GM12878 (cell line): Measurements from ENCODE around the gene SAC3D1. TPM values are rescaled to one million over a fixed set of nuclear protein-coding genes. Genes with fewer than 3 reads are reported as not detected.

ENCODE experiments used
- ATAC-seq: fragments of 200-7000 bp; cut with Tn5 transposase; 3 replicates; pipeline ENCODE4 v1.9.1; 2020; ENCODE audit warnings: mild to moderate bottlenecking, moderate library complexity
- BruUV-seq: library from RNA; stranded (reverse); fragments of 400-500 nt; replicated peaks from 2 replicates; lab custom pipeline; 2021; lab: Mats Ljungman, UMichigan
- CTCF ChIA-PET: fragments of 300-600 bp; sonication (Branson Sonifier 250); formaldehyde crosslinking; extraction: SDS; loops from one replicate; lab custom pipeline; 2021; ENCODE audit warnings: inconsistent platforms; lab: Yijun Ruan, JAX
- POLR2A ChIA-PET: fragments of 350-600 bp; formaldehyde crosslinking; extraction: SDS; loops from one replicate; lab custom pipeline; 2021; ENCODE audit warnings: inconsistent platforms; lab: Charles Lee
- RAD21 ChIA-PET: fragments of 300-600 bp; sonication (Branson Sonifier 250); formaldehyde crosslinking; loops from one replicate; lab custom pipeline; 2023; ENCODE audit warnings: antibody characterized with exemption; ENCODE audit not compliant: unreplicated experiment; lab: Charles Lee
- SMC1A ChIA-PET: fragments of 300-600 bp; sonication (Branson Sonifier 250); formaldehyde crosslinking; loops from one replicate; lab custom pipeline; 2023; ENCODE audit not compliant: unreplicated experiment, uncharacterized antibody; lab: Charles Lee
- DNase-seq: peaks from one replicate; pipeline ENCODE4 v3.0.0-alpha.2; 2011; ENCODE audit warnings: low read depth, low spot score
- FAIRE-seq: peaks from 3 replicates; lab custom pipeline; 2011; peaks lifted over from hg19 to GRCh38; lab: Jason Lieb, UNC
- H2AFZ ChIP-seq: 2 replicates; pipeline ENCODE4 v1.6.0; 2011; ENCODE audit warnings: low read depth, low read length, control low read depth; ENCODE audit not compliant: control insufficient read depth
- H3K27ac ChIP-seq: 2 replicates; pipeline ENCODE4 v1.5.1; 2011; ENCODE audit warnings: control low read depth; ENCODE audit not compliant: control insufficient read depth, insufficient read depth
- H3K27me3 ChIP-seq, 2 experiments: replicated peaks in 1 of 2; 2 replicates each; pipeline versions ENCODE4 v1.6.0 to v1.6.1; 2011; ENCODE audit warnings: low read length in 1 of 2; ENCODE audit not compliant: control insufficient read depth in 2 of 2, insufficient read depth in 2 of 2
- H3K36me3 ChIP-seq, 2 experiments: 2 replicates each; pipeline ENCODE4 v1.5.1; 2011; ENCODE audit warnings: low read length in 1 of 2; ENCODE audit not compliant: control insufficient read depth in 2 of 2, insufficient read depth in 2 of 2
- H3K4me1 ChIP-seq: 2 replicates; pipeline ENCODE4 v1.6.1; 2011; ENCODE audit warnings: mild to moderate bottlenecking, low read length, moderate library complexity, mixed read lengths; ENCODE audit not compliant: control insufficient read depth, insufficient read depth
- H3K4me2 ChIP-seq: 2 replicates; pipeline ENCODE4 v1.6.0; 2011; ENCODE audit warnings: control low read depth; ENCODE audit not compliant: control insufficient read depth, insufficient read depth
- H3K4me3 ChIP-seq: fragments of 200-600 bp; sonication (generic); 2 replicates; pipeline ENCODE4 v1.5.1; 2016
- H3K79me2 ChIP-seq: 2 replicates; pipeline ENCODE4 v1.6.0; 2011; ENCODE audit warnings: low read length; ENCODE audit not compliant: control insufficient read depth, insufficient read depth
- H3K9ac ChIP-seq: 2 replicates; pipeline ENCODE4 v1.8.0; 2011; ENCODE audit warnings: low read length, control low read depth, mixed read lengths; ENCODE audit not compliant: control insufficient read depth, insufficient read depth
- H3K9me3 ChIP-seq: replicated peaks from 3 replicates; pipeline ENCODE4 v1.5.1; 2011; ENCODE audit warnings: mild to moderate bottlenecking, low read length; ENCODE audit not compliant: control insufficient read depth, insufficient read depth
- H4K20me1 ChIP-seq: 2 replicates; pipeline ENCODE4 v1.6.0; 2011; ENCODE audit not compliant: control insufficient read depth, insufficient read depth
- CBX5 ChIP-seq: sonication (generic); IDR thresholded peaks from 2 replicates; pipeline ENCODE4 v1.6.1; 2016; ENCODE audit warnings: low read depth, moderate library complexity, mild to moderate bottlenecking, inconsistent platforms
- CEBPZ ChIP-seq: fragments of 150-350 bp; IDR thresholded peaks from 2 replicates; pipeline ENCODE4 v1.6.1; 2016; ENCODE audit warnings: low read depth, low read length
- CREB1 ChIP-seq: IDR thresholded peaks from 2 replicates; pipeline ENCODE4 v1.6.1; 2012; ENCODE audit warnings: low read depth, mild to moderate bottlenecking, inconsistent platforms
- HDGF ChIP-seq: fragments of 450-650 bp; IDR thresholded peaks from 2 replicates; pipeline ENCODE4 v1.6.1; 2016; ENCODE audit warnings: antibody characterized with exemption
- IKZF1 ChIP-seq: fragments of 450-650 bp; conservative IDR thresholded peaks from 2 replicates; pipeline ENCODE4 v1.6.1; 2017; ENCODE audit warnings: antibody characterized with exemption, mild to moderate bottlenecking
- MYC ChIP-seq: IDR thresholded peaks from 2 replicates; pipeline ENCODE4 v1.6.1; 2011; ENCODE audit warnings: mild to moderate bottlenecking, low read length, moderate library complexity, inconsistent platforms; ENCODE audit not compliant: insufficient read depth, insufficient replicate concordance, insufficient read length, severe bottlenecking
- NFYB ChIP-seq: IDR thresholded peaks from 2 replicates; pipeline ENCODE4 v1.6.1; 2011; ENCODE audit warnings: low read depth, mild to moderate bottlenecking, low read length, improper control_type of control experiment, moderate library complexity; ENCODE audit not compliant: insufficient read depth
- NR2C2 ChIP-seq: IDR thresholded peaks from 2 replicates; pipeline ENCODE4 v1.6.1; 2011; ENCODE audit warnings: borderline replicate concordance, low read depth; ENCODE audit not compliant: control insufficient read depth, insufficient read length
- RAD51 ChIP-seq: fragments of 450-650 bp; IDR thresholded peaks from 2 replicates; pipeline ENCODE4 v1.6.1; 2016; ENCODE audit warnings: moderate library complexity, mild to moderate bottlenecking, inconsistent platforms
- RUNX3 ChIP-seq: IDR thresholded peaks from 2 replicates; pipeline ENCODE4 v1.6.1; 2012; ENCODE audit warnings: low read length, inconsistent platforms
- SMAD1 ChIP-seq: fragments of 450-650 bp; IDR thresholded peaks from 2 replicates; pipeline ENCODE4 v1.6.1; 2018; ENCODE audit warnings: mild to moderate bottlenecking, low read depth; ENCODE audit not compliant: partially characterized antibody
- WGBS: methylation state at CpG from one replicate; pipeline ENCODE4 v1.1.6; 2016; ENCODE audit warnings: low lambda C conversion rate; ENCODE audit not compliant: insufficient replicate concordance, insufficient coverage; ENCODE audit errors: missing lambda C conversion rate; 5-methylcytosine and 5-hydroxymethylcytosine counted together
- in situ Hi-C: fragments of 300-500 bp; cut with MboI; formaldehyde crosslinking; loops from 9 replicates; pipeline ENCODE4 v1.14.3; 2018; ENCODE audit warnings: mixed read lengths
- intact Hi-C: fragments of 100-400 bp; cut with micrococcal nuclease; formaldehyde crosslinking; loops from one replicate; pipeline ENCODE4 v1.14.2; 2022; ENCODE audit not compliant: unreplicated experiment
- polyA plus RNA-seq, 11 experiments: library from polyadenylated mRNA; depleted of rRNA in 4 of 11; unstranded in 6 of 11; stranded (reverse) in 5 of 11; fragments of >200 nt; fragmentation: Nextera tagmentation in 4 of 11; fragmentation: Illumina TruSeq in 1 of 11; extraction: Ambion mirVana in 4 of 11; extraction: Trizol in 1 of 11; gene quantifications; 1 replicate in 1 of 11; 2 replicates in 10 of 11; pipeline versions ENCODE4 v1.2.1 to v1.2.3, GENCODE V29; 2011 to 2016; ENCODE audit warnings: inconsistent platforms in 2 of 11, missing spikeins in 2 of 11, low read depth in 1 of 11
- total RNA-seq, 4 experiments: library from RNA; depleted of rRNA in 3 of 4; stranded (reverse); fragments of >200 nt in 3 of 4; fragmentation: Illumina TruSeq in 1 of 4; extraction: Trizol in 1 of 4; gene quantifications; 2 replicates each; pipeline versions ENCODE4 v1.2.1 to v1.2.3, GENCODE V29; 2013 to 2021

Gene SAC3D1
- total and polyA plus RNA-seq, 10 of the 15 experiments (the other 5 are each of a cell fraction or from before 2014, with no cell fraction given) = 0.16 to 44.6 (median 12.1) TPM

GRCh38 chr11:65085446-65085845 lies 44.4 kb downstream of the SAC3D1 start:
- BruUV-seq = no TSS peak
- peaks cover 5 to 15% of the 10 kb centered on the region in 2 experiments for H3K36me3 ChIP-seq
- DNase-seq (no peak), FAIRE-seq (no peak), ATAC-seq (no peak)
- peak overlapping the region; percentile 87; the same call in 1 of the 2 replicates for H3K9ac ChIP-seq
- no peak overlapping the region for H2AFZ ChIP-seq
- ChIA-PET RAD21 (interaction anchor here (1.0 to 1.2 kb wide), 2 partner anchors 8 to 10 kb away, joined by 3 read pairs; no protein-coding TSS in a partner anchor), POLR2A (no interaction called here), SMC1A (interaction anchor here (0.8 kb wide), 2 partner anchors 9 to 32 kb away, joined by 3 read pairs; partner anchors contain the start of gene ZNHIT2), CTCF (interaction anchor here (0.8 to 1.5 kb wide), 6 partner anchors 14 to 244 kb away, joined by 3 to 5 read pairs (median 3); partner anchors contain the start of genes FAU, MRPL49 and TM7SF2)
- peaks cover 13% of the 10 kb centered on the region for H3K4me1 ChIP-seq
- 82% methylated on average over 4 of the region's 4 CpGs for WGBS
- H3K9me3 ChIP-seq = no peaks in the 10 kb centered on the region
- peak overlapping the region; percentile 86; the same call in 1 of the 2 replicates for H3K4me3 ChIP-seq
- peaks cover 42% of the 10 kb centered on the region for H3K79me2 ChIP-seq
- in situ Hi-C loops (no loop called here), intact Hi-C loops (loop anchor here (2.0 kb wide), 1 partner anchor 73 kb away; no protein-coding TSS in a partner anchor)
- no peaks in the 10 kb centered on the region for H4K20me1 ChIP-seq
- peak overlapping the region; percentile 68 for H3K4me2 ChIP-seq
- no peak for TF ChIP-seq RAD51
- no peak for TF ChIP-seq CREB1
- TF ChIP-seq HDGF = no peak
- H3K27ac ChIP-seq = no peak overlapping the region
- no peaks in the 10 kb centered on the region for H3K27me3 ChIP-seq

- no peak for DNase-seq
- Histone ChIP-seq H3K27me3 (no peaks in the 10 kb centered on the region), H2AFZ (no peak overlapping the region), H3K36me3 (peaks cover 5 to 11% of the 10 kb centered on the region in 2 experiments), H3K9ac (no peak overlapping the region), H3K4me1 (peaks cover 11% of the 10 kb centered on the region), H4K20me1 (no peaks in the 10 kb centered on the region), H3K4me2 (no peak overlapping the region), H3K27ac (no peak overlapping the region), H3K79me2 (peaks cover 30% of the 10 kb centered on the region), H3K9me3 (no peaks in the 10 kb centered on the region), H3K4me3 (no peak overlapping the region)
- in situ Hi-C loops (no loop called here), intact Hi-C loops (no loop called here)
- ChIA-PET SMC1A (no interaction called here), RAD21 (no interaction called here), CTCF (no interaction called here), POLR2A (no interaction called here)
- FAIRE-seq = no peak
- ATAC-seq = no peak
- 82% methylated on average over 9 of the region's 9 CpGs for WGBS
- BruUV-seq = no TSS peak
- no peak for TF ChIP-seq CBX5
- TF ChIP-seq NFYB = no peak
- TF ChIP-seq CEBPZ = no peak
- no peak for TF ChIP-seq NR2C2
- TF ChIP-seq SMAD1 = no peak
- TF ChIP-seq IKZF1 = no peak
- no peak for TF ChIP-seq MYC
- no peak for TF ChIP-seq RUNX3
Observed at GRCh38 chr11:65086809-65087208, 45.8 kb downstream of the SAC3D1 start.
